Measurements from ENCODE around the gene FOXP1.

DNA sequence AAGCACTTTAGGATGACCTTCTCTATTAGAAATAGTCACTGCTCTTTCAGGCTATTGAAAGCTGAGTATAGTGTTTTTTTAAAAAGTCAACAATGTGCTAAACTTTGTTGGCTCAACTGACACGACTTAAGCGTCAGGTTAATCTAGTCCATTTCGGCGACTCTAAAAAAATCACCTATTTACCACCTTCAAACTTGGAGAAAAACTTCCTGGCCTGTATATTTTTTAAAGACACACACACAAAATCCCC lies 517.8 kb downstream of the FOXP1 start:
- TF ChIP-seq, protein P1, sequence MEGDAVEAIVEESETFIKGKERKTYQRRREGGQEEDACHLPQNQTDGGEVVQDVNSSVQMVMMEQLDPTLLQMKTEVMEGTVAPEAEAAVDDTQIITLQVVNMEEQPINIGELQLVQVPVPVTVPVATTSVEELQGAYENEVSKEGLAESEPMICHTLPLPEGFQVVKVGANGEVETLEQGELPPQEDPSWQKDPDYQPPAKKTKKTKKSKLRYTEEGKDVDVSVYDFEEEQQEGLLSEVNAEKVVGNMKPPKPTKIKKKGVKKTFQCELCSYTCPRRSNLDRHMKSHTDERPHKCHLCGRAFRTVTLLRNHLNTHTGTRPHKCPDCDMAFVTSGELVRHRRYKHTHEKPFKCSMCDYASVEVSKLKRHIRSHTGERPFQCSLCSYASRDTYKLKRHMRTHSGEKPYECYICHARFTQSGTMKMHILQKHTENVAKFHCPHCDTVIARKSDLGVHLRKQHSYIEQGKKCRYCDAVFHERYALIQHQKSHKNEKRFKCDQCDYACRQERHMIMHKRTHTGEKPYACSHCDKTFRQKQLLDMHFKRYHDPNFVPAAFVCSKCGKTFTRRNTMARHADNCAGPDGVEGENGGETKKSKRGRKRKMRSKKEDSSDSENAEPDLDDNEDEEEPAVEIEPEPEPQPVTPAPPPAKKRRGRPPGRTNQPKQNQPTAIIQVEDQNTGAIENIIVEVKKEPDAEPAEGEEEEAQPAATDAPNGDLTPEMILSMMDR (IDR thresholded peaks at IDR 0.05), result no peak
- no peak for TF ChIP-seq POLR2AphosphoS5 (IDR thresholded peaks at IDR 0.05)
- TF ChIP-seq POLR2A (IDR thresholded peaks at IDR 0.05), result no peak
